Measurements from ENCODE around the gene CTXND1.

The CTXND1 gene

GRCh38 chr15:80216911-80217310 is 35.1 kb downstream of the CTXND1 start:
- TF ChIP-seq CTCF (IDR thresholded peaks at IDR 0.05; ENCODE audit: low read depth, low read length, poor library complexity, severe bottlenecking) (no peak), EZH2phosphoT487 (IDR thresholded peaks at IDR 0.05; ENCODE audit: borderline replicate concordance, low read length) (no peak)
- Histone ChIP-seq H3K27me3 (ENCODE audit: control insufficient read depth, low read length) (peaks cover 13% of the 10 kb centered on the region; the same call in 1 of the 2 replicates), H3K4me2 (ENCODE audit: low read length) (no peak overlapping the region)

GRCh38 chr15:80216141-80216540 is 35.9 kb downstream of the CTXND1 start:
- no peaks in the 10 kb centered on the region for H4K20me1 ChIP-seq (ENCODE audit: control insufficient read depth, insufficient read depth, low read depth, low read length)
- no peak overlapping the region for H3K4me2 ChIP-seq (ENCODE audit: low read length)
- no peaks in the 10 kb centered on the region for H3K9me2 ChIP-seq (replicated peaks; ENCODE audit: control insufficient read depth, low read length)
- H3K27ac ChIP-seq (ENCODE audit: low read depth, low read length), result no peak overlapping the region
- H3K36me3 ChIP-seq (ENCODE audit: control insufficient read depth, low read length), result no peaks in the 10 kb centered on the region
- no peaks in the 10 kb centered on the region for H3F3A ChIP-seq (ENCODE audit: control insufficient read depth, insufficient read depth)
- no peaks in the 10 kb centered on the region for H3K9me3 ChIP-seq (ENCODE audit: control insufficient read depth, insufficient read depth, low read length)
- no peak overlapping the region for H3K4me3 ChIP-seq (ENCODE audit: low read length)
- TF ChIP-seq CTCF (IDR thresholded peaks at IDR 0.05; ENCODE audit: low read depth, low read length, poor library complexity, severe bottlenecking), result no peak
- TF ChIP-seq EZH2phosphoT487 (IDR thresholded peaks at IDR 0.05; ENCODE audit: borderline replicate concordance, low read length), result no peak
- H3K79me2 ChIP-seq (ENCODE audit: control insufficient read depth, low read length), result no peaks in the 10 kb centered on the region
- H3K4me1 ChIP-seq (ENCODE audit: control insufficient read depth, low read length), result no peaks in the 10 kb centered on the region
- H3K27me3 ChIP-seq (ENCODE audit: control insufficient read depth, low read length), result peaks cover 15% of the 10 kb centered on the region; the same call in 1 of the 2 replicates

More at GRCh38 chr15:80216911-80217310, 35.1 kb downstream of the CTXND1 start:
- no peaks in the 10 kb centered on the region for H3K9me3 ChIP-seq (ENCODE audit: control insufficient read depth, insufficient read depth, low read length)
- H3F3A ChIP-seq (ENCODE audit: control insufficient read depth, insufficient read depth), result no peaks in the 10 kb centered on the region
- no peaks in the 10 kb centered on the region for H3K4me1 ChIP-seq (ENCODE audit: control insufficient read depth, low read length)
- no peak overlapping the region for H3K4me3 ChIP-seq (ENCODE audit: low read length)
- H3K27ac ChIP-seq (ENCODE audit: low read depth, low read length), result no peak overlapping the region
- H3K36me3 ChIP-seq (ENCODE audit: control insufficient read depth, low read length), result no peaks in the 10 kb centered on the region
- H4K20me1 ChIP-seq (ENCODE audit: control insufficient read depth, insufficient read depth, low read depth, low read length), result no peaks in the 10 kb centered on the region
- H3K79me2 ChIP-seq (ENCODE audit: control insufficient read depth, low read length), result no peaks in the 10 kb centered on the region
- no peaks in the 10 kb centered on the region for H3K9me2 ChIP-seq (replicated peaks; ENCODE audit: control insufficient read depth, low read length)

GRCh38 chr15:80214910-80215309 is 37.1 kb downstream of the CTXND1 start:
- no peak overlapping the region for H3K27ac ChIP-seq (ENCODE audit: low read depth, low read length)
- H3K79me2 ChIP-seq (ENCODE audit: control insufficient read depth, low read length), result no peaks in the 10 kb centered on the region
- H3K4me3 ChIP-seq (ENCODE audit: low read length), result no peak overlapping the region
- peaks cover 17% of the 10 kb centered on the region; the same call in 1 of the 2 replicates for H3K27me3 ChIP-seq (ENCODE audit: control insufficient read depth, low read length)
- H3K4me1 ChIP-seq (ENCODE audit: control insufficient read depth, low read length), result no peaks in the 10 kb centered on the region
- no peaks in the 10 kb centered on the region for H3K36me3 ChIP-seq (ENCODE audit: control insufficient read depth, low read length)
- no peak for TF ChIP-seq EZH2phosphoT487 (IDR thresholded peaks at IDR 0.05; ENCODE audit: borderline replicate concordance, low read length)
- no peak for TF ChIP-seq CTCF (IDR thresholded peaks at IDR 0.05; ENCODE audit: low read depth, low read length, poor library complexity, severe bottlenecking)
- no peaks in the 10 kb centered on the region for H4K20me1 ChIP-seq (ENCODE audit: control insufficient read depth, insufficient read depth, low read depth, low read length)
- no peaks in the 10 kb centered on the region for H3F3A ChIP-seq (ENCODE audit: control insufficient read depth, insufficient read depth)
- H3K4me2 ChIP-seq (ENCODE audit: low read length), result no peak overlapping the region
- no peaks in the 10 kb centered on the region for H3K9me2 ChIP-seq (replicated peaks; ENCODE audit: control insufficient read depth, low read length)
- no peaks in the 10 kb centered on the region for H3K9me3 ChIP-seq (ENCODE audit: control insufficient read depth, insufficient read depth, low read length)

All from DOHH2 (cell line).